Neural cell (in vitro differentiated cells): Measurements from ENCODE around the gene GNG3. TPM values are rescaled to one million over a fixed set of nuclear protein-coding genes. Genes with fewer than 3 reads are reported as not detected.
A peak's percentile ranks its signal among the peaks of the same experiment; 100 is the strongest.
"Not testable (repeated sequence)": the region's sequence is repeated elsewhere in the genome, so short reads cannot be mapped to it uniquely, and the experiment has no call there.

ENCODE experiments used
- H2AFZ ChIP-seq: fragments of 200-600, 300-800 bp; sonication (generic), shearing (Covaris generic); 2 replicates; pipeline ENCODE4 v1.6.0; 2014; ENCODE audit warnings: low read depth, mild to moderate bottlenecking, antibody characterized with exemption, low read length, moderate library complexity
- H3F3A ChIP-seq: fragments of 200-600 bp; shearing (Covaris generic); 2 replicates; pipeline ENCODE4 v1.6.1; 2016; ENCODE audit warnings: mild to moderate bottlenecking, moderate library complexity, mixed read lengths, antibody characterized with exemption, low read length; ENCODE audit not compliant: insufficient read depth, poor library complexity, severe bottlenecking
- H3K27ac ChIP-seq: fragments of 200-600, 300-800 bp; sonication (generic), shearing (Covaris generic); 2 replicates; pipeline ENCODE4 v1.5.1; 2014; ENCODE audit warnings: mild to moderate bottlenecking, low read length, moderate library complexity
- H3K27me3 ChIP-seq: fragments of 300-800, 200-600 bp; sonication (generic), shearing (Covaris generic); 2 replicates; pipeline ENCODE4 v1.6.0; 2014; ENCODE audit warnings: mild to moderate bottlenecking, low read depth, low read length, moderate library complexity; ENCODE audit not compliant: insufficient read depth
- H3K36me3 ChIP-seq: fragments of 300-800, 200-600 bp; sonication (generic), shearing (Covaris generic); 2 replicates; pipeline ENCODE4 v1.5.1; 2014; ENCODE audit warnings: mild to moderate bottlenecking, antibody characterized with exemption, low read length, moderate library complexity; ENCODE audit not compliant: insufficient read depth
- H3K4me2 ChIP-seq: fragments of 300-800, 200-600 bp; sonication (generic), shearing (Covaris generic); 2 replicates; pipeline ENCODE4 v1.6.0; 2014; ENCODE audit warnings: mild to moderate bottlenecking, low read length
- H3K4me3 ChIP-seq: fragments of 300-800, 200-600 bp; sonication (generic), shearing (Covaris generic); 2 replicates; pipeline ENCODE4 v1.5.1; 2014; ENCODE audit warnings: mild to moderate bottlenecking, low read length, moderate library complexity
- H3K79me2 ChIP-seq: fragments of 200-600 bp; shearing (Covaris generic); replicated peaks from 2 replicates; pipeline ENCODE4 v1.6.0; 2014; ENCODE audit warnings: mild to moderate bottlenecking, low read length, moderate library complexity; ENCODE audit not compliant: insufficient read depth
- H3K9ac ChIP-seq: fragments of 300-800, 200-600 bp; sonication (generic), shearing (Covaris generic); 2 replicates; pipeline ENCODE4 v1.6.1; 2016; ENCODE audit warnings: mild to moderate bottlenecking, low read length, mixed read lengths
- H3K9me2 ChIP-seq: fragments of 200-600 bp; shearing (Covaris generic); 2 replicates; pipeline ENCODE4 v1.6.1; 2016; ENCODE audit warnings: mild to moderate bottlenecking, low read length, mixed read lengths; ENCODE audit not compliant: insufficient read depth
- H3K9me3 ChIP-seq: fragments of 200-600, 300-800 bp; sonication (generic), shearing (Covaris generic); 2 replicates; pipeline ENCODE4 v1.6.1; 2016; ENCODE audit warnings: mild to moderate bottlenecking, mixed run types, low read length, moderate library complexity, mixed read lengths
- H4K20me1 ChIP-seq: fragments of 200-600 bp; shearing (Covaris generic); 2 replicates; pipeline ENCODE4 v1.6.1; 2016; ENCODE audit warnings: mild to moderate bottlenecking, mixed run types; ENCODE audit not compliant: insufficient read depth
- EP300 ChIP-seq: fragments of 450-650 bp; conservative IDR thresholded peaks from 2 replicates; pipeline ENCODE4 v1.6.1; 2014; ENCODE audit warnings: antibody characterized with exemption, mild to moderate bottlenecking, moderate library complexity; ENCODE audit not compliant: poor library complexity, severe bottlenecking
- EZH2 ChIP-seq: fragments of 200-600, 300-800 bp; shearing (Covaris generic), sonication (generic); IDR thresholded peaks from 2 replicates; pipeline ENCODE4 v1.6.1; 2014; ENCODE audit warnings: antibody characterized with exemption, low read length, borderline replicate concordance, mild to moderate bottlenecking; ENCODE audit not compliant: insufficient read depth, poor library complexity, severe bottlenecking
- MXI1 ChIP-seq: fragments of 450-650 bp; conservative IDR thresholded peaks from 2 replicates; pipeline ENCODE4 v1.6.1; 2014; ENCODE audit warnings: antibody characterized with exemption, mild to moderate bottlenecking; ENCODE audit not compliant: poor library complexity, severe bottlenecking
- POLR2AphosphoS5 ChIP-seq: IDR thresholded peaks from 2 replicates; pipeline ENCODE4 v1.6.1; 2012
- RAD21 ChIP-seq: fragments of 450-650 bp; conservative IDR thresholded peaks from 2 replicates; pipeline ENCODE4 v1.6.1; 2014; ENCODE audit warnings: antibody characterized with exemption, mild to moderate bottlenecking, moderate library complexity
- REST ChIP-seq: IDR thresholded peaks from 2 replicates; pipeline ENCODE4 v1.6.1; 2012; ENCODE audit warnings: borderline replicate concordance
- SMC3 ChIP-seq: fragments of 450-650 bp; conservative IDR thresholded peaks from 2 replicates; pipeline ENCODE4 v1.6.1; 2014; ENCODE audit warnings: antibody characterized with exemption, mild to moderate bottlenecking, moderate library complexity; ENCODE audit not compliant: poor library complexity
- TAF1 ChIP-seq: IDR thresholded peaks from 2 replicates; pipeline ENCODE4 v1.6.1; 2012; ENCODE audit warnings: low read depth
- polyA plus RNA-seq: library from polyadenylated mRNA; depleted of rRNA; stranded (reverse); fragments of >200 nt; gene quantifications from 2 replicates; pipeline ENCODE4 v1.2.3, GENCODE V29; 2014
- TF ChIP-seq, protein P1 (sequence below): fragments of 450-650 bp; IDR thresholded peaks from 2 replicates; pipeline ENCODE4 v1.5.1; 2014; ENCODE audit warnings: antibody characterized with exemption, mild to moderate bottlenecking, moderate library complexity; ENCODE audit not compliant: poor library complexity, severe bottlenecking

GNG3 gene
- polyA plus RNA-seq, 1 donor from 2014 or later, result 121 TPM

DNA sequence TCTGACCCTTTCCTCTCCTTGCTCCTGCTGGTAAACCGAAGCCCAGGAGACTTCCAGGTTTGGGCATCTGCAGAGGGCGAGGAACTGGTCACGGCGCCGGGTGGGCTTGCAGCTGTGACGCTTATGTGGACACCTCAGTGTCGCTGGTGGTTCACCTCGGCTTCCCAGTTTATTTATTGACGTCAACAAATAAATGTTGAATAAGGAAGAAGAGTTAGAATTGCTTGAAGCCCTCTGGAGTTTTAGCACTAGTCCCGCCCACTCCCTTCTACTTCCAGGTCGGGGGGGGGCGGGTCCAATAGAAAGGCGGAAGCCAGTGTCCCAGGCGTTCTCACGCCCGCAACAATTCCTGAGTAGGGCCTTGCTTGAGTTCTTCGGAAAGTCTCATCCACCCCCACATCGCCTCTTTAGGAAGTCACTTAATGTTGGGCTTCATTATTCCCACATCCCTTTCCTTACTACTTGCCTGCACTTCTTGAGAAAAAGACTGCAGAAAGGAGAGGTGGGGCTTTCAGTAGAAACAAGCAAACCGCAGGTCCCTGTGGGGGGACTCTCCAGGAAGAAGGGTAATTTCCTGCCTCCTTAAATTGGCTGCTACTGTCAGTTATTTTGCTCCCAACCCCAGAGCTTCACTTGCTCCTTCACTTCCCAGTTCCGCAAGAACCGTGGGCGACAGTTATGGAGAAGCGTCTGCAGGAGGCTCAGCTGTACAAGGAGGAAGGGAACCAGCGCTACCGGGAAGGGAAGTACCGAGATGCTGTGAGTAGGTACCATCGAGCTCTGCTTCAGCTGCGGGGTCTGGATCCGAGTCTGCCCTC, 20.9 kb downstream of the GNG3 start, which contains the start of gene TTC9C:
TSS of gene TTC9C (plus strand) at position 316 of the 818 bp plus-strand sequence. CDS start at position 679, 363 bp downstream.
- Histone ChIP-seq H3K9me2 (no peaks in the 10 kb centered on the region), H2AFZ (peak within 1 kb of the TSS; percentile 81), H3K27me3 (no peaks in the 10 kb centered on the region), H3K9me3 (no peaks in the 10 kb centered on the region), H3K79me2 (peaks cover 42% of the 10 kb centered on the region), H3K4me3 (peak within 1 kb of the TSS; percentile 83), H3K9ac (peak within 1 kb of the TSS; percentile 75), H3K4me2 (peak within 1 kb of the TSS; percentile 94), H4K20me1 (peaks cover 3% of the 10 kb centered on the region), H3F3A (peaks cover 5% of the 10 kb centered on the region), H3K27ac (peak within 1 kb of the TSS; percentile 93), H3K36me3 (no peaks in the 10 kb centered on the region)
- TF ChIP-seq SMC3, result no peak
- TF ChIP-seq, protein P1, sequence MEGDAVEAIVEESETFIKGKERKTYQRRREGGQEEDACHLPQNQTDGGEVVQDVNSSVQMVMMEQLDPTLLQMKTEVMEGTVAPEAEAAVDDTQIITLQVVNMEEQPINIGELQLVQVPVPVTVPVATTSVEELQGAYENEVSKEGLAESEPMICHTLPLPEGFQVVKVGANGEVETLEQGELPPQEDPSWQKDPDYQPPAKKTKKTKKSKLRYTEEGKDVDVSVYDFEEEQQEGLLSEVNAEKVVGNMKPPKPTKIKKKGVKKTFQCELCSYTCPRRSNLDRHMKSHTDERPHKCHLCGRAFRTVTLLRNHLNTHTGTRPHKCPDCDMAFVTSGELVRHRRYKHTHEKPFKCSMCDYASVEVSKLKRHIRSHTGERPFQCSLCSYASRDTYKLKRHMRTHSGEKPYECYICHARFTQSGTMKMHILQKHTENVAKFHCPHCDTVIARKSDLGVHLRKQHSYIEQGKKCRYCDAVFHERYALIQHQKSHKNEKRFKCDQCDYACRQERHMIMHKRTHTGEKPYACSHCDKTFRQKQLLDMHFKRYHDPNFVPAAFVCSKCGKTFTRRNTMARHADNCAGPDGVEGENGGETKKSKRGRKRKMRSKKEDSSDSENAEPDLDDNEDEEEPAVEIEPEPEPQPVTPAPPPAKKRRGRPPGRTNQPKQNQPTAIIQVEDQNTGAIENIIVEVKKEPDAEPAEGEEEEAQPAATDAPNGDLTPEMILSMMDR, result no peak
- TF ChIP-seq EP300, result no peak
- TF ChIP-seq TAF1, result no peak
- TF ChIP-seq RAD21, result peak; percentile 28
- peak; percentile 25 for TF ChIP-seq REST
- TF ChIP-seq MXI1, result peak; percentile 87
- TF ChIP-seq POLR2AphosphoS5, result peak; percentile 70
- no peak for TF ChIP-seq EZH2

DNA sequence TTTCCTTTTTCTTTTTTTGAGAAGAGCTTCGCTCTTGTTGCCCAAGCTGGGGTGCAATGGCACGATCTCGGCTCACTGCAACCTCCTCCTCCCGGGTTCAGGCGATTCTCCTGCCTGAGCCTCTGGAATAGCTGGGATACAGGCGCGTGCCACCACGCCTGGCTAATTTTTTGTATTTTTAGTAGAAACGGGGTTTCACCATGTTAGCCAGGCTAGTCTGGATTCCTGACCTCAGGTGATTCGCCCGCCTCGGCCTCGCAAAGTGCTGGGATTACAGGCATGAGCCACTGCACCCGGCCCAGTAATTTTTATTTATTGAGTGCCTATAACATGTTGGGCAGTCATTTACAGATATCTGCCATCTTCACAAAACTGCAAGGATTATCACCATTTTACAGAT, 22.6 kb downstream of the GNG3 start:
- H2AFZ ChIP-seq, H3F3A ChIP-seq, H3K27me3 ChIP-seq, H3K9me3 ChIP-seq, H3K9me2 ChIP-seq, H3K36me3 ChIP-seq, H4K20me1 ChIP-seq, H3K27ac ChIP-seq: not testable (repeated sequence)
- H3K79me2 ChIP-seq, result peaks cover 25% of the 10 kb centered on the region
- H3K4me2 ChIP-seq, result peak overlapping the region; percentile 32
- H3K9ac ChIP-seq, result peak overlapping the region; percentile 75
- H3K4me3 ChIP-seq, result peak overlapping the region; percentile 83
